Endothelial cell of umbilical vein (primary cell): ENCODE results near the gene ZSWIM4. TPM values are rescaled to one million over a fixed set of nuclear protein-coding genes. Genes with fewer than 3 reads are reported as not detected.
A peak's percentile ranks its signal among the peaks of the same experiment; 100 is the strongest.

ENCODE experiments used
- BruUV-seq: library from RNA; stranded (reverse); fragments of 400-500 nt; replicated peaks from 2 replicates; lab custom pipeline; 2021; lab: Mats Ljungman, UMichigan
- CTCF ChIA-PET: fragments of 300-600, 350-600 bp; sonication (Branson Sonifier 250); formaldehyde crosslinking; loops from one replicate; lab custom pipeline; 2021; ENCODE audit warnings: antibody characterized with exemption, inconsistent platforms; lab: Charles Lee
- POLR2A ChIA-PET: fragments of 300-600, 350-600 bp; sonication (Branson Sonifier 250); formaldehyde crosslinking; loops from one replicate; lab custom pipeline; 2021; ENCODE audit warnings: antibody characterized with exemption, inconsistent platforms; lab: Charles Lee
- DNase-seq: peaks from one replicate; pipeline ENCODE4 v3.0.0-alpha.2; 2011; ENCODE audit warnings: low read depth, low spot score
- FAIRE-seq: peaks from 2 replicates; lab custom pipeline; 2011; peaks lifted over from hg19 to GRCh38; lab: Jason Lieb, UNC
- H2AFZ ChIP-seq: 2 replicates; pipeline ENCODE4 v1.6.0; 2012; ENCODE audit warnings: low read depth, low read length, control low read depth, inconsistent platforms
- H3K27ac ChIP-seq: 2 replicates; pipeline ENCODE4 v1.5.1; 2011; ENCODE audit warnings: low read depth, mild to moderate bottlenecking, control low read depth, low read length, moderate library complexity; ENCODE audit not compliant: insufficient read depth
- H3K27me3 ChIP-seq, 2 experiments: 2 replicates each; pipeline versions ENCODE4 v1.6.0 to v1.6.1; 2011; ENCODE audit warnings: low read length in 2 of 2, mixed read lengths in 1 of 2; ENCODE audit not compliant: control insufficient read depth in 2 of 2, insufficient read depth in 2 of 2
- H3K36me3 ChIP-seq, 2 experiments: 2 replicates in 1 of 2; 3 replicates in 1 of 2; pipeline ENCODE4 v1.5.1; 2011; ENCODE audit warnings: low read length in 2 of 2, mild to moderate bottlenecking in 1 of 2, moderate library complexity in 1 of 2; ENCODE audit not compliant: control insufficient read depth in 2 of 2, insufficient read depth in 2 of 2; ENCODE audit errors: extremely low read depth in 1 of 2
- H3K4me1 ChIP-seq: 3 replicates; pipeline ENCODE4 v1.5.1; 2011; ENCODE audit warnings: mild to moderate bottlenecking, low read length; ENCODE audit not compliant: control insufficient read depth, insufficient read depth; ENCODE audit errors: extremely low read depth
- H3K4me2 ChIP-seq: 2 replicates; pipeline ENCODE4 v1.6.1; 2011; ENCODE audit warnings: low read length, control low read depth, mixed read lengths; ENCODE audit not compliant: insufficient read depth
- H3K4me3 ChIP-seq, 3 experiments: fragments of 200-600 bp in 1 of 3; sonication (generic), shearing (Covaris generic) in 1 of 3; replicated peaks in 1 of 3; 2 replicates each; pipeline ENCODE4 v1.5.1; 2011 to 2016; ENCODE audit warnings: control low read depth in 3 of 3, low read length in 3 of 3, mild to moderate bottlenecking in 2 of 3, inconsistent platforms in 1 of 3, low read depth in 1 of 3, moderate library complexity in 1 of 3; ENCODE audit not compliant: insufficient read depth in 1 of 3
- H3K79me2 ChIP-seq: 2 replicates; pipeline ENCODE4 v1.6.0; 2012; ENCODE audit warnings: low read length, inconsistent platforms; ENCODE audit not compliant: control insufficient read depth, insufficient read depth
- H3K9ac ChIP-seq: replicated peaks from 2 replicates; pipeline ENCODE3; 2011; ENCODE audit warnings: low read length, control low read depth; ENCODE audit not compliant: insufficient read depth; ENCODE audit errors: extremely low read depth
- H3K9me1 ChIP-seq: replicated peaks from 3 replicates; pipeline ENCODE4 v1.6.0; 2011; ENCODE audit warnings: mild to moderate bottlenecking, low read length; ENCODE audit not compliant: control insufficient read depth, insufficient read depth; ENCODE audit errors: extremely low read depth
- H3K9me3 ChIP-seq: replicated peaks from 2 replicates; pipeline ENCODE4 v1.5.1; 2012; ENCODE audit warnings: low read length, inconsistent platforms; ENCODE audit not compliant: control insufficient read depth, insufficient read depth
- H4K20me1 ChIP-seq: replicated peaks from 2 replicates; pipeline ENCODE3; 2011; ENCODE audit warnings: mild to moderate bottlenecking, low read length; ENCODE audit not compliant: control insufficient read depth, insufficient read depth; ENCODE audit errors: extremely low read depth
- CTCF ChIP-seq, 2 donors: IDR thresholded peaks; 1 replicate in 1 of 2; 2 replicates in 1 of 2; pipeline ENCODE4 v1.5.1; 2011; ENCODE audit warnings: low read length in 2 of 2, mild to moderate bottlenecking in 2 of 2, moderate library complexity in 2 of 2, control low read depth in 1 of 2, inconsistent platforms in 1 of 2, low read depth in 1 of 2; ENCODE audit not compliant: insufficient read depth in 1 of 2; ENCODE audit errors: extremely low read depth in 1 of 2
- EZH2 ChIP-seq: IDR thresholded peaks from 2 replicates; pipeline ENCODE4 v1.6.1; 2012; ENCODE audit warnings: borderline replicate concordance, low read depth, mild to moderate bottlenecking, moderate library complexity, low read length, inconsistent platforms; ENCODE audit not compliant: severe bottlenecking
- FOS ChIP-seq: IDR thresholded peaks from 2 replicates; pipeline ENCODE4 v1.6.1; 2011; ENCODE audit warnings: mild to moderate bottlenecking, low read length, moderate library complexity, borderline replicate concordance; ENCODE audit not compliant: insufficient read depth
- GATA2 ChIP-seq: IDR thresholded peaks from 2 replicates; pipeline ENCODE4 v1.7.0; 2011; ENCODE audit warnings: low read depth, mild to moderate bottlenecking, moderate library complexity, mixed read lengths, low read length; ENCODE audit not compliant: insufficient read length, insufficient read depth
- JUN ChIP-seq: IDR thresholded peaks from 2 replicates; pipeline ENCODE4 v1.6.1; 2011; ENCODE audit warnings: borderline replicate concordance, low read depth; ENCODE audit not compliant: insufficient read length, insufficient read depth
- MAX ChIP-seq: IDR thresholded peaks from 2 replicates; pipeline ENCODE4 v1.6.1; 2011; ENCODE audit not compliant: insufficient read depth, insufficient read length
- MYC ChIP-seq: IDR thresholded peaks from one replicate; pipeline ENCODE4 v1.6.1; 2011; ENCODE audit warnings: mild to moderate bottlenecking, low read depth, low read length
- POLR2A ChIP-seq: IDR thresholded peaks from 2 replicates; pipeline ENCODE4 v1.6.1; 2012; ENCODE audit warnings: low read depth, mild to moderate bottlenecking, control low read depth, low read length
- POLR2AphosphoS5 ChIP-seq: IDR thresholded peaks from 2 replicates; pipeline ENCODE4 v1.6.1; 2012; ENCODE audit warnings: low read depth, mild to moderate bottlenecking, control low read depth, low read length, moderate library complexity; ENCODE audit not compliant: insufficient read depth
- dilution Hi-C: fragments of 300-500 bp; cut with MboI; formaldehyde crosslinking; loops from one replicate; pipeline ENCODE4 v1.15.0; 2019; ENCODE audit warnings: low sequenced_read_pairs; ENCODE audit not compliant: extremely low pct_ligation_motif_present
- intact Hi-C: fragments of 100-400 bp; cut with micrococcal nuclease; formaldehyde crosslinking; loops from one replicate; pipeline ENCODE4 v1.10.0; 2022
- polyA plus RNA-seq, 4 experiments: library from polyadenylated mRNA; depleted of rRNA in 3 of 4; stranded (reverse) in 3 of 4; unstranded in 1 of 4; fragments of >200 nt; gene quantifications; 2 replicates each; pipeline versions ENCODE4 v1.2.1 to v1.2.3, GENCODE V29; 2011 to 2012; ENCODE audit warnings: missing spikeins in 1 of 4
- total RNA-seq: library from RNA; stranded (reverse); gene quantifications from 2 replicates; pipeline ENCODE4 v1.2.3, GENCODE V29; 2021

Gene ZSWIM4
- total and polyA plus RNA-seq, 2 donors (not counting 3 experiments of a cell fraction or from before 2014, with no cell fraction given), result 12.7 to 26.6 TPM

GRCh38 chr19:13796301-13797057 lies 1.2 kb downstream of the ZSWIM4 start:
- Histone ChIP-seq H3K9me3 (no peaks in the 10 kb centered on the region), H3K36me3 (peaks cover 0 to 4% of the 10 kb centered on the region in 2 experiments), H3K4me1 (peaks cover 20% of the 10 kb centered on the region), H3K79me2 (peaks cover 10% of the 10 kb centered on the region), H3K27ac (peak overlapping the region; percentile 79), H3K4me3 (peak overlapping the region; percentile 72 to 97 (median 87)), H3K27me3 (no peaks in the 10 kb centered on the region), H3K4me2 (peak overlapping the region; percentile 96), H2AFZ (peak overlapping the region; percentile 26), H4K20me1 (no peaks in the 10 kb centered on the region), H3K9ac (peak overlapping the region; percentile 91), H3K9me1 (no peaks in the 10 kb centered on the region)
- intact Hi-C loops (loop anchor here (1.0 kb wide), 1 partner anchor 66 kb away; no protein-coding TSS in a partner anchor), dilution Hi-C loops (no loop called here)
- ChIA-PET CTCF (interaction anchor here (0.7 to 5.7 kb wide), 9 partner anchors 9 to 66 kb away, joined by 3 to 48 read pairs (median 6); partner anchors contain the start of genes C19orf53 and MRI1), POLR2A (interaction anchor here (0.5 to 1.5 kb wide), 4 partner anchors 8 to 51 kb away, joined by 3 to 14 read pairs (median 6); no protein-coding TSS in a partner anchor)
- FAIRE-seq, result peak; percentile 95
- DNase-seq, result peak; percentile 94
- TSS peak; percentile 41 for BruUV-seq
- TF ChIP-seq GATA2, result no peak
- TF ChIP-seq MYC, result no peak
- TF ChIP-seq FOS, result peak; percentile 60
- TF ChIP-seq JUN, result no peak
- TF ChIP-seq EZH2, result no peak
- TF ChIP-seq POLR2A, result no peak
- peak; percentile 10 to 41 for TF ChIP-seq CTCF (IDR thresholded peaks at IDR 0.05; ENCODE audit: extremely low read depth in 1 of 2, insufficient read depth in 1 of 2, low read depth in 1 of 2, low read length in 2 of 2)
- peak; percentile 38 for TF ChIP-seq POLR2AphosphoS5
- TF ChIP-seq MAX, result no peak
